Measurements from ENCODE around the gene ALDH1A3. TPM values are rescaled to one million over a fixed set of nuclear protein-coding genes. Genes with fewer than 3 reads are reported as not detected.
"Not testable (repeated sequence)": the region's sequence is repeated elsewhere in the genome, so short reads cannot be mapped to it uniquely, and the experiment has no call there.

Gene ALDH1A3
- total and polyA plus RNA-seq, 4 donors = 0.79 to 8.4 (median 1.4) TPM

GRCh38 chr15:100849855-100850218 is 29.8 kb upstream of the ALDH1A3 start:
- Histone ChIP-seq H3K4me3 (ENCODE audit: low read depth in 1 of 3, low read length in 3 of 3) (peak overlapping the region in 1 of 3 donors; percentile 39), H3K9me3 (ENCODE audit: control insufficient read depth in 4 of 4, low read length in 3 of 4) (peaks cover 0 to 1% (median 0%) of the 10 kb centered on the region in 4 donors), H3K27me3 (ENCODE audit: control insufficient read depth in 4 of 4, insufficient read depth in 4 of 4, low read length in 3 of 4) (peaks cover 0 to 9% (median 5%) of the 10 kb centered on the region in 4 donors), H3K36me3 (ENCODE audit: control insufficient read depth in 4 of 4, insufficient read depth in 3 of 4, low read depth in 1 of 4, low read length in 3 of 4) (no peaks in the 10 kb centered on the region), H3K27ac (ENCODE audit: low read depth in 1 of 2, low read length in 2 of 2) (no peak overlapping the region), H3K4me1 (ENCODE audit: control insufficient read depth in 4 of 4, insufficient read depth in 4 of 4, low read length in 3 of 4) (no peaks in the 10 kb centered on the region), H3K9ac (ENCODE audit: low read depth in 1 of 2, low read length in 2 of 2) (no peak overlapping the region)
- 17% methylated on average over 22 of the region's 22 CpGs for WGBS
- TF ChIP-seq SP1 (IDR thresholded peaks at IDR 0.05) (no peak), NR2F2 (IDR thresholded peaks at IDR 0.05) (no peak)
- DNase-seq (ENCODE audit: low spot score) = no peak

DNA sequence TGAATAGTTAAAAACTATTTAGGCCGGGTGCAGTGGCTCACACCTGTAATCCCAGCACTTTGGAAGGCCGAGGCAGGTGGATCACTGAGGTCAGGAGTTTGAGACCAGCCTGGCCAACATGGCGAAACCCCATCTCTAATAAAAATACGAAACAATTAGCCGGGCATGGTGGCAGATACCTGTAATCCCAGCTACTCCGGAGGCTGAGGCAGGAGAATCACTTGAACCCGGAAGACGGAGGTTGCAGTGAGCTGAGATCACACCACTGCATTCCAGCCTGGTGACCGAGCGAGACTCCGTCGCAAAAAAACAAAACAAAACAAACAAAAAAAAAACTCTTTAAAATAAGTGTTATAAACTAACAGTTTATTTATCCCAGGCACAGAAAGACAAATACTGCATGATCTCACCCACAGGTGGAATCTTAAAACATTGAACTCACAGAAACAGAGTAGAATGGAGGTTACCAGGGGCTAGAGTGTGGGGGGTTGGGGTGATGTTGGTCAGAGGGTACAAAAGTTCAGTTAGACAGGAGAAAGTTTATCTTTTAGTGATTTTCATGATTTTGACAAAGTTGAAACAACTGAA is 28.1 kb upstream of the ALDH1A3 start:
- H3K4me3 ChIP-seq (ENCODE audit: low read depth in 1 of 3, low read length in 3 of 3); H3K9me3 ChIP-seq (ENCODE audit: control insufficient read depth in 4 of 4, low read length in 3 of 4); DNase-seq (ENCODE audit: low spot score); H3K4me1 ChIP-seq (ENCODE audit: control insufficient read depth in 4 of 4, insufficient read depth in 4 of 4, low read length in 3 of 4); H3K36me3 ChIP-seq (ENCODE audit: control insufficient read depth in 4 of 4, insufficient read depth in 3 of 4, low read depth in 1 of 4, low read length in 3 of 4); H3K27me3 ChIP-seq (ENCODE audit: control insufficient read depth in 4 of 4, insufficient read depth in 4 of 4, low read length in 3 of 4); H3K27ac ChIP-seq (ENCODE audit: low read depth in 1 of 2, low read length in 2 of 2); H3K9ac ChIP-seq (ENCODE audit: low read depth in 1 of 2, low read length in 2 of 2): not testable (repeated sequence)
- 94% methylated on average over 12 of the region's 12 CpGs for WGBS

DNA sequence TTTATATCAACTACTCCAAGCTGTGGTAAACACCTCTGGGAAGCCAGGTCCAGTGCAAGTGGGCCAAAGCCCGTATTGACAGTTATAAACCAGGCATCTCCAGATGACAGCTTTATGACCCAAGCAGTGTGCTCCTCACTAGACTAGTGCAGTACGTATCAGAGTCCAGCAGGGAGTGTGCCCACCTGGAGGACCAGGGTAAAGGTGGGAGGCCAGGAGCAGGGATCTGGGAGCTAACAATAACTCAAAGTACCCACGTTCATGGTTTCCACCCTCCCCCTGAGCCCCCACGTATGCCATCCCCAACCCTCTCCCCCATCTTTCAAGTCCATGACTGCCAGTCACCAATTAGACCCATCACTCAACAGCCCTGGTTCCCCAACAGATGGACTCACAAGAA is 27.0 kb upstream of the ALDH1A3 start:
- TF ChIP-seq TAF1 (conservative IDR thresholded peaks at IDR 0.05) (no peak), HNF4A (conservative IDR thresholded peaks at IDR 0.05) (no peak), NR2F2 (IDR thresholded peaks at IDR 0.05) (no peak), MAX (IDR thresholded peaks at IDR 0.05) (no peak), ZBTB33 (IDR thresholded peaks at IDR 0.05) (no peak), FOXA1 (IDR thresholded peaks at IDR 0.05) (no peak), EGR1 (IDR thresholded peaks at IDR 0.05; ENCODE audit: low read depth in 2 of 2) (no peak), CTCF (IDR thresholded peaks at IDR 0.05; ENCODE audit: low read depth, low read length, missing input control) (no peak), FOXA2 (IDR thresholded peaks at IDR 0.05) (no peak), GABPA (IDR thresholded peaks at IDR 0.05 in 1 of 2, conservative IDR thresholded peaks at IDR 0.05 in 1 of 2) (no peak), RXRA (IDR thresholded peaks at IDR 0.05) (no peak), JUND (IDR thresholded peaks at IDR 0.05) (no peak), RAD21 (IDR thresholded peaks at IDR 0.05) (no peak), YY1 (IDR thresholded peaks at IDR 0.05) (no peak)
- TF ChIP-seq, protein P1, sequence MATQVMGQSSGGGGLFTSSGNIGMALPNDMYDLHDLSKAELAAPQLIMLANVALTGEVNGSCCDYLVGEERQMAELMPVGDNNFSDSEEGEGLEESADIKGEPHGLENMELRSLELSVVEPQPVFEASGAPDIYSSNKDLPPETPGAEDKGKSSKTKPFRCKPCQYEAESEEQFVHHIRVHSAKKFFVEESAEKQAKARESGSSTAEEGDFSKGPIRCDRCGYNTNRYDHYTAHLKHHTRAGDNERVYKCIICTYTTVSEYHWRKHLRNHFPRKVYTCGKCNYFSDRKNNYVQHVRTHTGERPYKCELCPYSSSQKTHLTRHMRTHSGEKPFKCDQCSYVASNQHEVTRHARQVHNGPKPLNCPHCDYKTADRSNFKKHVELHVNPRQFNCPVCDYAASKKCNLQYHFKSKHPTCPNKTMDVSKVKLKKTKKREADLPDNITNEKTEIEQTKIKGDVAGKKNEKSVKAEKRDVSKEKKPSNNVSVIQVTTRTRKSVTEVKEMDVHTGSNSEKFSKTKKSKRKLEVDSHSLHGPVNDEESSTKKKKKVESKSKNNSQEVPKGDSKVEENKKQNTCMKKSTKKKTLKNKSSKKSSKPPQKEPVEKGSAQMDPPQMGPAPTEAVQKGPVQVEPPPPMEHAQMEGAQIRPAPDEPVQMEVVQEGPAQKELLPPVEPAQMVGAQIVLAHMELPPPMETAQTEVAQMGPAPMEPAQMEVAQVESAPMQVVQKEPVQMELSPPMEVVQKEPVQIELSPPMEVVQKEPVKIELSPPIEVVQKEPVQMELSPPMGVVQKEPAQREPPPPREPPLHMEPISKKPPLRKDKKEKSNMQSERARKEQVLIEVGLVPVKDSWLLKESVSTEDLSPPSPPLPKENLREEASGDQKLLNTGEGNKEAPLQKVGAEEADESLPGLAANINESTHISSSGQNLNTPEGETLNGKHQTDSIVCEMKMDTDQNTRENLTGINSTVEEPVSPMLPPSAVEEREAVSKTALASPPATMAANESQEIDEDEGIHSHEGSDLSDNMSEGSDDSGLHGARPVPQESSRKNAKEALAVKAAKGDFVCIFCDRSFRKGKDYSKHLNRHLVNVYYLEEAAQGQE (IDR thresholded peaks at IDR 0.05) = no peak
- TF ChIP-seq, protein P2, sequence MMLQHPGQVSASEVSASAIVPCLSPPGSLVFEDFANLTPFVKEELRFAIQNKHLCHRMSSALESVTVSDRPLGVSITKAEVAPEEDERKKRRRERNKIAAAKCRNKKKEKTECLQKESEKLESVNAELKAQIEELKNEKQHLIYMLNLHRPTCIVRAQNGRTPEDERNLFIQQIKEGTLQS (IDR thresholded peaks at IDR 0.05) = no peak
- peak; percentile 10 for DNase-seq (ENCODE audit: low spot score)
- no peaks in the 10 kb centered on the region for H3K36me3 ChIP-seq (ENCODE audit: control insufficient read depth in 4 of 4, insufficient read depth in 3 of 4, low read depth in 1 of 4, low read length in 3 of 4)
- H3K4me3 ChIP-seq (ENCODE audit: low read depth in 1 of 3, low read length in 3 of 3) = no peak overlapping the region
- WGBS = 81% methylated on average over 4 of the region's 4 CpGs
- H3K27ac ChIP-seq (ENCODE audit: low read depth in 1 of 2, low read length in 2 of 2) = no peak overlapping the region
- no peaks in the 10 kb centered on the region for H3K4me1 ChIP-seq (ENCODE audit: control insufficient read depth in 4 of 4, insufficient read depth in 4 of 4, low read length in 3 of 4)
- H3K9ac ChIP-seq (ENCODE audit: low read depth in 1 of 2, low read length in 2 of 2) = no peak overlapping the region
- peaks cover 0 to 1% (median 0%) of the 10 kb centered on the region in 4 donors for H3K9me3 ChIP-seq (ENCODE audit: control insufficient read depth in 4 of 4, low read length in 3 of 4)
- peaks cover 0 to 9% (median 5%) of the 10 kb centered on the region in 4 donors for H3K27me3 ChIP-seq (ENCODE audit: control insufficient read depth in 4 of 4, insufficient read depth in 4 of 4, low read length in 3 of 4)
